ENCODE measurements around the gene RGL2. TPM values are rescaled to one million over a fixed set of nuclear protein-coding genes. Genes with fewer than 3 reads are reported as not detected.

RGL2 gene
- total RNA-seq, 2 experiments from 2014 or later, result 27.2 to 67.6 TPM

GRCh38 chr6:33278810-33279209 lies 19.9 kb downstream of the RGL2 start:
- Histone ChIP-seq H3K9me2 (ENCODE audit: insufficient read depth, low read length) (no peaks in the 10 kb centered on the region), H3K4me1 (ENCODE audit: insufficient read depth, low read length, poor library complexity, severe bottlenecking) (peaks cover 54% of the 10 kb centered on the region), H3K4me3 (ENCODE audit: low read depth, low read length, poor library complexity, severe bottlenecking) (no peak overlapping the region), H2AFZ (ENCODE audit: low read length) (no peak overlapping the region), H3K9me3 (ENCODE audit: low read length) (no peaks in the 10 kb centered on the region), H4K20me1 (ENCODE audit: insufficient read depth, low read length) (peaks cover 15% of the 10 kb centered on the region), H3K79me2 (ENCODE audit: insufficient read depth, low read depth, low read length) (peaks cover 22% of the 10 kb centered on the region), H3K36me3 (ENCODE audit: insufficient read depth, low read length) (peaks cover 91% of the 10 kb centered on the region), H3K4me2 (ENCODE audit: low read length) (no peak overlapping the region), H3K27ac (ENCODE audit: low read depth, low read length, poor library complexity, severe bottlenecking) (peak overlapping the region; percentile 93)
- intact Hi-C loops (cut with micrococcal nuclease; ENCODE audit: unreplicated experiment), result loop anchor here (1.0 to 5.0 kb wide), 3 partner anchors 20 to 148 kb away; partner anchors contain the start of gene KIFC1
- CTCF ChIA-PET (ENCODE audit: unreplicated experiment), result interaction anchor here (2.7 kb wide), 1 partner anchor 21 kb away, joined by 12 read pairs; no protein-coding TSS in a partner anchor
- POLR2A ChIA-PET, result interaction anchor here (0.8 to 3.2 kb wide), 3 partner anchors 11 to 31 kb away, joined by 3 to 19 read pairs (median 4); partner anchors contain the start of genes PFDN6, RGL2 and WDR46
- BruUV-seq (replicated peaks), result no TSS peak
- DNase-seq (ENCODE audit: low spot score), result no peak
- no peak for TF ChIP-seq EZH2phosphoT487 (IDR thresholded peaks at IDR 0.05; ENCODE audit: borderline replicate concordance, low read depth, low read length)
- no peak for TF ChIP-seq CTCF (conservative IDR thresholded peaks at IDR 0.05; ENCODE audit: low read length)

- H4K20me1 ChIP-seq (ENCODE audit: insufficient read depth, low read length), result peaks cover 19% of the 10 kb centered on the region
Observed at GRCh38 chr6:33278392-33278741, 20.4 kb downstream of the RGL2 start.

More at GRCh38 chr6:33278392-33278741, 20.4 kb downstream of the RGL2 start:
- BruUV-seq (replicated peaks), result no TSS peak
- Histone ChIP-seq H3K27ac (ENCODE audit: low read depth, low read length, poor library complexity, severe bottlenecking) (peak overlapping the region; percentile 93), H3K79me2 (ENCODE audit: insufficient read depth, low read depth, low read length) (peaks cover 26% of the 10 kb centered on the region), H3K36me3 (ENCODE audit: insufficient read depth, low read length) (peaks cover 91% of the 10 kb centered on the region), H3K4me2 (ENCODE audit: low read length) (peak overlapping the region; percentile 93), H3K4me1 (ENCODE audit: insufficient read depth, low read length, poor library complexity, severe bottlenecking) (peaks cover 58% of the 10 kb centered on the region), H3K9me2 (ENCODE audit: insufficient read depth, low read length) (no peaks in the 10 kb centered on the region), H3K9me3 (ENCODE audit: low read length) (no peaks in the 10 kb centered on the region), H2AFZ (ENCODE audit: low read length) (no peak overlapping the region), H3K4me3 (ENCODE audit: low read depth, low read length, poor library complexity, severe bottlenecking) (no peak overlapping the region)
- TF ChIP-seq CTCF (conservative IDR thresholded peaks at IDR 0.05; ENCODE audit: low read length) (no peak), EZH2phosphoT487 (IDR thresholded peaks at IDR 0.05; ENCODE audit: borderline replicate concordance, low read depth, low read length) (no peak)
- ChIA-PET POLR2A (interaction anchor here (0.6 to 3.2 kb wide), 6 partner anchors 9 to 204 kb away, joined by 3 to 19 read pairs (median 4); partner anchors contain the start of genes PFDN6, RGL2 and WDR46), CTCF (ENCODE audit: unreplicated experiment) (interaction anchor here (2.7 kb wide), 1 partner anchor 21 kb away, joined by 12 read pairs; no protein-coding TSS in a partner anchor)
- DNase-seq (ENCODE audit: low spot score), result no peak
- intact Hi-C loops (cut with micrococcal nuclease; ENCODE audit: unreplicated experiment), result loop anchor here (1.0 to 5.0 kb wide), 3 partner anchors 21 to 149 kb away; partner anchors contain the start of gene KIFC1

Data from OCI-LY7 (cell line).